A673 (cell line): ENCODE results near the gene PI16. TPM values are rescaled to one million over a fixed set of nuclear protein-coding genes. Genes with fewer than 3 reads are reported as not detected.

ENCODE experiments used
- BruUV-seq: library from RNA; stranded (reverse); fragments of 400-500 nt; replicated peaks from 2 replicates; lab custom pipeline; 2021; lab: Mats Ljungman, UMichigan
- CTCF ChIA-PET: fragments of 300-600 bp; sonication (Branson Sonifier 250); formaldehyde crosslinking; loops from one replicate; lab custom pipeline; 2022; ENCODE audit warnings: antibody characterized with exemption; lab: Charles Lee
- POLR2A ChIA-PET: fragments of 300-600 bp; sonication (Branson Sonifier 250); formaldehyde crosslinking; loops from one replicate; lab custom pipeline; 2022; ENCODE audit warnings: antibody characterized with exemption; ENCODE audit not compliant: low non-redundant PET; lab: Charles Lee
- DNase-seq: peaks from one replicate; pipeline ENCODE4 v3.0.0-alpha.2; 2015; ENCODE audit warnings: low spot score
- H3K27ac ChIP-seq: fragments of 200-600 bp; sonication (generic); 2 replicates; pipeline ENCODE4 v1.5.1; 2016; ENCODE audit warnings: mixed run types, low read depth, mild to moderate bottlenecking, mixed read lengths, antibody characterized with exemption, low read length; ENCODE audit not compliant: poor library complexity, severe bottlenecking
- H3K27me3 ChIP-seq: fragments of 200-600 bp; sonication (generic); replicated peaks from 2 replicates; pipeline ENCODE4 v1.6.1; 2017; ENCODE audit warnings: mixed run types, low read depth, mild to moderate bottlenecking, mixed read lengths, antibody characterized with exemption, low read length; ENCODE audit not compliant: insufficient read depth, poor library complexity
- H3K36me3 ChIP-seq: fragments of 200-600 bp; sonication (generic); 2 replicates; pipeline ENCODE4 v1.6.1; 2016; ENCODE audit warnings: mixed run types, mild to moderate bottlenecking, mixed read lengths, antibody characterized with exemption, low read length; ENCODE audit not compliant: insufficient read depth, poor library complexity, severe bottlenecking
- H3K4me1 ChIP-seq: fragments of 200-600 bp; sonication (generic); 2 replicates; pipeline ENCODE4 v1.6.1; 2017; ENCODE audit warnings: mixed run types, mild to moderate bottlenecking, mixed read lengths, antibody characterized with exemption, low read length; ENCODE audit not compliant: insufficient read depth, poor library complexity, severe bottlenecking
- H3K4me3 ChIP-seq: fragments of 200-600 bp; sonication (generic); 2 replicates; pipeline ENCODE4 v1.5.1; 2016; ENCODE audit warnings: low read depth, mixed run types, mild to moderate bottlenecking, mixed read lengths, low read length; ENCODE audit not compliant: poor library complexity, severe bottlenecking
- H3K9me3 ChIP-seq: fragments of 200-600 bp; sonication (generic); 2 replicates; pipeline ENCODE4 v1.6.1; 2016; ENCODE audit warnings: mixed run types, low read depth, mild to moderate bottlenecking, mixed read lengths, antibody characterized with exemption, low read length; ENCODE audit not compliant: poor library complexity, severe bottlenecking
- EZH2 ChIP-seq: fragments of 200-600 bp; sonication (generic); IDR thresholded peaks from 2 replicates; pipeline ENCODE4 v1.6.1; 2017; ENCODE audit warnings: borderline replicate concordance, low read depth, mild to moderate bottlenecking, mixed read lengths, antibody characterized with exemption, low read length; ENCODE audit not compliant: poor library complexity, severe bottlenecking
- intact Hi-C: fragments of 100-400 bp; cut with micrococcal nuclease; formaldehyde crosslinking; loops from one replicate; pipeline ENCODE4 v1.10.0; 2022; ENCODE audit not compliant: unreplicated experiment
- total RNA-seq: library from RNA; stranded (reverse); gene quantifications from 2 replicates; pipeline ENCODE4 v1.2.3, GENCODE V29; 2021
- TF ChIP-seq, protein P1 (sequence below): fragments of 300-800, 200-600 bp; sonication (generic); conservative IDR thresholded peaks from 2 replicates; pipeline ENCODE4 v1.5.1; 2017; ENCODE audit warnings: low read depth, mild to moderate bottlenecking, antibody characterized with exemption, low read length, moderate library complexity, mixed read lengths

Gene PI16
- total RNA-seq, 1 experiment from 2014 or later = not detected

DNA sequence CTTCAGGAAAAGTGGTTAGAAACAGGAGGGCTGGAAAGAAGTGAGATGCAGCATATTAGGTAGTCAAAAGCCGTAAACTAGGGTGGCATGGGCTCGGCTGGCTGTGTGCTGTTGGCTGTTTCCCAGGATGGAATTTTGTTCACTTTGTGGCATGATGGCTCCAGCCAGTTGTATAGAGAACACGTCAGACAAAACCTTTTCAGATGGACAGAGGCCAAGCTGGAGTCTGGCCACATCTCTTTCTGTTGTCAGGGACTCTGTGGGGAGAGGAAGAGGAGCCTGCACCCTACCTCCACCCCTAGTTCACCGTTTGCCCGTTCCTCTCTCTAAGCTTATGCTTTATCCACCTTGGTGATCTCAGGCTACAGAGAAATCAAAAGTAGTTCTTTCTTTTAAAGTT, 46.8 kb upstream of the PI16 start:
- DNase-seq = no peak
- POLR2A ChIA-PET = no interaction called here
- TF ChIP-seq EZH2 = no peak
- TF ChIP-seq, protein P1, sequence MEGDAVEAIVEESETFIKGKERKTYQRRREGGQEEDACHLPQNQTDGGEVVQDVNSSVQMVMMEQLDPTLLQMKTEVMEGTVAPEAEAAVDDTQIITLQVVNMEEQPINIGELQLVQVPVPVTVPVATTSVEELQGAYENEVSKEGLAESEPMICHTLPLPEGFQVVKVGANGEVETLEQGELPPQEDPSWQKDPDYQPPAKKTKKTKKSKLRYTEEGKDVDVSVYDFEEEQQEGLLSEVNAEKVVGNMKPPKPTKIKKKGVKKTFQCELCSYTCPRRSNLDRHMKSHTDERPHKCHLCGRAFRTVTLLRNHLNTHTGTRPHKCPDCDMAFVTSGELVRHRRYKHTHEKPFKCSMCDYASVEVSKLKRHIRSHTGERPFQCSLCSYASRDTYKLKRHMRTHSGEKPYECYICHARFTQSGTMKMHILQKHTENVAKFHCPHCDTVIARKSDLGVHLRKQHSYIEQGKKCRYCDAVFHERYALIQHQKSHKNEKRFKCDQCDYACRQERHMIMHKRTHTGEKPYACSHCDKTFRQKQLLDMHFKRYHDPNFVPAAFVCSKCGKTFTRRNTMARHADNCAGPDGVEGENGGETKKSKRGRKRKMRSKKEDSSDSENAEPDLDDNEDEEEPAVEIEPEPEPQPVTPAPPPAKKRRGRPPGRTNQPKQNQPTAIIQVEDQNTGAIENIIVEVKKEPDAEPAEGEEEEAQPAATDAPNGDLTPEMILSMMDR = no peak
- Histone ChIP-seq H3K27me3 (no peaks in the 10 kb centered on the region), H3K4me1 (no peaks in the 10 kb centered on the region), H3K36me3 (no peaks in the 10 kb centered on the region), H3K9me3 (no peaks in the 10 kb centered on the region), H3K4me3 (no peak overlapping the region), H3K27ac (no peak overlapping the region)
- CTCF ChIA-PET = no interaction called here
- intact Hi-C loops = no loop called here
- BruUV-seq = no TSS peak

DNA sequence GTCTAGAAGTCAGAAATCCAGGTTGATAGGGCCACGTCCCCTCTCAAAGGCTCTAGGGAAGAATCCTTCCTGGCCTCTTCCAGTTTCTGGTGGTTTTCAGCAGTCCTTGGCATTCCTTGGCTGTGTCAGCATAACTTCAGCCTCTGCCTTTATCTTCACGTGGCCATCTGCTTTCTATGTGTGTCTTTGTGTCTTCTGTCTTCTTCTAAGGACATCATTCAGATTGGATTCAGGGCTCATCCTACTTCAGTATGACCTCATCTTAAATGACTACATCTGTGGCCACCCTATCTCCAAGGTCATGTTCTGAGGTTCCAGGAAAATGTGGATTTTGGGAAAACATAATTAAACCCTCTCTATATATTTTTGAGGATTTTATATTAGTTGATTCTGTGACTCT, 45.8 kb upstream of the PI16 start:
- intact Hi-C loops = no loop called here
- Histone ChIP-seq H3K4me3 (no peak overlapping the region), H3K9me3 (no peaks in the 10 kb centered on the region), H3K27me3 (no peaks in the 10 kb centered on the region), H3K36me3 (no peaks in the 10 kb centered on the region), H3K4me1 (no peaks in the 10 kb centered on the region), H3K27ac (no peak overlapping the region)
- ChIA-PET POLR2A (no interaction called here), CTCF (no interaction called here)
- no peak for TF ChIP-seq EZH2
- TF ChIP-seq, protein P1 = no peak
- BruUV-seq = no TSS peak
- DNase-seq = no peak

DNA sequence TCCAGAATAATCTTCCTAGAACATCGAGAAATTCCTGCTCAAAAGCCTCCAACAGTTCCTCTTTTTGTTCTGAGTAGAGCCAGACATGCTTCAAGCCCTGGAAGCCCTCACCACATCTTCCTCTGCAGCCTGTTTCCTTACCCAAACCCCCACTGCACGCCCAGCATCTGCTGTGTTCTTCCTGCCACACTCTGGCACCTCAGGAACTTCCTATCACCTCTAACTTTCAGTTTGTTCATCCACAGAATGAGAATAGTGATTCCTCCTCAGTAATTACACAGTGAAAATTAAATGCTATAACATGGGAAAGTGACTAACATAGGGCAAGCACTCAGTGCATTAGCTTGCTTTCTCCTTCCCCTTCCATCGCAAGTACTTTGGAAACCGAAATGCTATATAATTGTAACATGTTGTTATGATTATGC, 42.5 kb upstream of the PI16 start:
- H3K4me3 ChIP-seq = no peak overlapping the region
- intact Hi-C loops = no loop called here
- peaks cover 12% of the 10 kb centered on the region for H3K36me3 ChIP-seq
- POLR2A ChIA-PET = no interaction called here
- H3K9me3 ChIP-seq = no peaks in the 10 kb centered on the region
- TF ChIP-seq, protein P1 = no peak
- TF ChIP-seq EZH2 = no peak
- CTCF ChIA-PET = no interaction called here
- no peaks in the 10 kb centered on the region for H3K27me3 ChIP-seq
- H3K27ac ChIP-seq = no peak overlapping the region
- no peaks in the 10 kb centered on the region for H3K4me1 ChIP-seq
- no peak for DNase-seq
- BruUV-seq = no TSS peak
